RCC 7860 (cell line): Measurements from ENCODE around the gene CEP95.
A peak's percentile ranks its signal among the peaks of the same experiment; 100 is the strongest.
"Not testable (repeated sequence)": the region's sequence is repeated elsewhere in the genome, so short reads cannot be mapped to it uniquely, and the experiment has no call there.

ENCODE experiments used
- DNase-seq: peaks from one replicate; pipeline ENCODE4 v3.0.0-alpha.2; 2015; ENCODE audit warnings: low spot score
- FAIRE-seq: peaks from 2 replicates; lab custom pipeline; 2012; peaks lifted over from hg19 to GRCh38; lab: Jason Lieb, UNC

The CEP95 gene

GRCh38 chr17:64564098-64564497, 57.3 kb downstream of the CEP95 start:
- FAIRE-seq (no peak), DNase-seq (no peak)

- FAIRE-seq, result no peak
- DNase-seq, result no peak
Measured at GRCh38 chr17:64565563-64565962, 58.8 kb downstream of the CEP95 start.

- FAIRE-seq, result no peak
- DNase-seq, result no peak
Measured at GRCh38 chr17:64571746-64572145, 65.0 kb downstream of the CEP95 start.

- FAIRE-seq, result no peak
- DNase-seq, result peak; percentile 59
Measured at GRCh38 chr17:64572682-64573154, 65.9 kb downstream of the CEP95 start.

GRCh38 chr17:64573214-64573613, 66.4 kb downstream of the CEP95 start:
- DNase-seq (no peak), FAIRE-seq (no peak)

GRCh38 chr17:64574646-64575045, 67.9 kb downstream of the CEP95 start:
- no peak for FAIRE-seq
- DNase-seq, result no peak

- FAIRE-seq, result no peak
- DNase-seq, result no peak
Measured at GRCh38 chr17:64575431-64575830, 68.7 kb downstream of the CEP95 start.

- not testable (repeated sequence) for FAIRE-seq, DNase-seq
Measured at GRCh38 chr17:64577025-64577424, 70.2 kb downstream of the CEP95 start.

- FAIRE-seq (no peak), DNase-seq (no peak)
Measured at GRCh38 chr17:64579917-64580316, 73.1 kb downstream of the CEP95 start.

- FAIRE-seq (no peak), DNase-seq (no peak)
Measured at GRCh38 chr17:64580384-64581315, 73.9 kb downstream of the CEP95 start.

- FAIRE-seq, result no peak
- no peak for DNase-seq
Measured at GRCh38 chr17:64583038-64583437, 76.3 kb downstream of the CEP95 start.

GRCh38 chr17:64585146-64585545, 78.4 kb downstream of the CEP95 start:
- FAIRE-seq (no peak), DNase-seq (no peak)
